NOMO-1 treated with dmso at 0.1 percent for 144 hours (cell line): ENCODE measurements around the gene CYP2R1.

Experiments
- DNase-seq: peaks from one replicate; lab custom pipeline; 2025; ENCODE audit not compliant: unreplicated experiment; lab: John Stamatoyannopoulos, UW

Gene CYP2R1

DNA sequence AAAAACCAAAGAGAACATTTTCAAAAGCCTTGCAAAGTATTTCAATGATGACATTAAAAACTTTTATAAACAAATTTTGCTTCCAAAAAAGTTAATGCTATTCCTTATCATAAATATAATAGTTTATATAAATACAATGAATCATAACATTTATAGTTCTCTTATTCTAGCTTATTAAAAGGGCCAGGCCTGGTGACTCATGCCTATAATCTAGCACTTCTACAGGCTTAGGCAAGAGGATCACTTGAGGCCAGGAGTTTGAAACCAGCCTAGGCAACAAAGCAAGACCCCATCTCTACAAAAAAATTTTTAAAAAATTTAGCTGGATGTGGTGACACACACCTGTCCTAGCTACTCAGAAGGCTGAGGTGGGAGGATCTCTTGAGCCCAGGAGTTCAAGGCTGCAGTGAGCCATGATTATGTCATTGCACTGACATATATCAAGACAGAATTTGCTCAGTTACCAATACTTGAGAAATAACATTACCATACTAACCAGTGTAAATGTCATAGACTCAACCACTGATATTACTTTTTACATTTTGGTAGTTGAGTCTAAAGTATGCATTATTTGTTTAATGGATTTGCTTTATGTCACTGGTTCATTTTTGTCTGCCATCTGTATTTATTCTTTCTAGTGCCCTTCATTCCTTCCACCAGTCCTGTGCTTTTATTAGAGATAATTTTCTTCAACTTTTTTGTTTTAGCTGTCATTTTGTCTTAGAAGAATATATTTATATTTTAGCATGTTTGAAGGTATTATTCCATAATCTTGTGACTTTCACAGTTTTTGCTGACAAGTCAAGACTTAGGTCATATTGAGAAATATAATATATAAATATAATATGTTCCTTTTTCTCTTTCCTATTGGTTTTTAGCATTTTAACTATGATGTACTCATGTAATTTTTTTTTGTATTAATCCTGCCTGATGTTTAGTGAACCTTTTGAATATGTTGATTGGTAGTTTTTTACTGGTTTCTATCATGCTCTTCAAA lies 56.2 kb downstream of the CYP2R1 start:
- no peak for DNase-seq
